ENCODE measurements around the gene CARD9.

DNA sequence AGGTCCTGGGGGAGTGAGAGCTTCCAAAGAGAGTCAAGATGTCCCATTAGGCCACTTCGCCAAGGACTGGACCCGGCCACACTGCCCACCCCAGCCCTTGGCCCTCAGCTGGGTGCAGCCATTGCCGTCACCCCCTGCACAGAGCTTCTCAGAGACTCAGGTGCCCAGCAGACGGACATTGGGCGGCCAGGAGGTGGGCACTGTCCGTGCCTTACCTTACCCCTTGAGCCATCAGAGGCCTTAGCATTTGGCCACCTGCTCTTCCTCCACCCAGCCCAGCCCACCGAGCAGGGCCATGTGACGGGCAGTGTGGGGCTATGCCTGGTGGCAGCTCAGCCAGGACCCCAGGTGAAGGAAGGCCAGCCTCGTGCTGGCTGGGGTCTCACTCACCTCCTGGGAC is 6.6 kb downstream of the CARD9 start:
- TF ChIP-seq EP300 (IDR thresholded peaks at IDR 0.05; ENCODE audit: borderline replicate concordance in 1 of 2, low read depth in 1 of 2, low read length in 1 of 2) (no peak), TAF1 (IDR thresholded peaks at IDR 0.05; ENCODE audit: borderline replicate concordance, low read depth, low read length) (no peak), REST (IDR thresholded peaks at IDR 0.05; ENCODE audit: low read depth, low read length) (no peak), GABPA (IDR thresholded peaks at IDR 0.05; ENCODE audit: low read depth) (no peak), RAD21 (IDR thresholded peaks at IDR 0.05; ENCODE audit: low read length) (no peak)
- TF ChIP-seq, protein P1, sequence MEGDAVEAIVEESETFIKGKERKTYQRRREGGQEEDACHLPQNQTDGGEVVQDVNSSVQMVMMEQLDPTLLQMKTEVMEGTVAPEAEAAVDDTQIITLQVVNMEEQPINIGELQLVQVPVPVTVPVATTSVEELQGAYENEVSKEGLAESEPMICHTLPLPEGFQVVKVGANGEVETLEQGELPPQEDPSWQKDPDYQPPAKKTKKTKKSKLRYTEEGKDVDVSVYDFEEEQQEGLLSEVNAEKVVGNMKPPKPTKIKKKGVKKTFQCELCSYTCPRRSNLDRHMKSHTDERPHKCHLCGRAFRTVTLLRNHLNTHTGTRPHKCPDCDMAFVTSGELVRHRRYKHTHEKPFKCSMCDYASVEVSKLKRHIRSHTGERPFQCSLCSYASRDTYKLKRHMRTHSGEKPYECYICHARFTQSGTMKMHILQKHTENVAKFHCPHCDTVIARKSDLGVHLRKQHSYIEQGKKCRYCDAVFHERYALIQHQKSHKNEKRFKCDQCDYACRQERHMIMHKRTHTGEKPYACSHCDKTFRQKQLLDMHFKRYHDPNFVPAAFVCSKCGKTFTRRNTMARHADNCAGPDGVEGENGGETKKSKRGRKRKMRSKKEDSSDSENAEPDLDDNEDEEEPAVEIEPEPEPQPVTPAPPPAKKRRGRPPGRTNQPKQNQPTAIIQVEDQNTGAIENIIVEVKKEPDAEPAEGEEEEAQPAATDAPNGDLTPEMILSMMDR (IDR thresholded peaks at IDR 0.05): no peak

Data from SK-N-SH (cell line).